ENCODE measurements around the gene SETD1B.

The SETD1B gene

DNA sequence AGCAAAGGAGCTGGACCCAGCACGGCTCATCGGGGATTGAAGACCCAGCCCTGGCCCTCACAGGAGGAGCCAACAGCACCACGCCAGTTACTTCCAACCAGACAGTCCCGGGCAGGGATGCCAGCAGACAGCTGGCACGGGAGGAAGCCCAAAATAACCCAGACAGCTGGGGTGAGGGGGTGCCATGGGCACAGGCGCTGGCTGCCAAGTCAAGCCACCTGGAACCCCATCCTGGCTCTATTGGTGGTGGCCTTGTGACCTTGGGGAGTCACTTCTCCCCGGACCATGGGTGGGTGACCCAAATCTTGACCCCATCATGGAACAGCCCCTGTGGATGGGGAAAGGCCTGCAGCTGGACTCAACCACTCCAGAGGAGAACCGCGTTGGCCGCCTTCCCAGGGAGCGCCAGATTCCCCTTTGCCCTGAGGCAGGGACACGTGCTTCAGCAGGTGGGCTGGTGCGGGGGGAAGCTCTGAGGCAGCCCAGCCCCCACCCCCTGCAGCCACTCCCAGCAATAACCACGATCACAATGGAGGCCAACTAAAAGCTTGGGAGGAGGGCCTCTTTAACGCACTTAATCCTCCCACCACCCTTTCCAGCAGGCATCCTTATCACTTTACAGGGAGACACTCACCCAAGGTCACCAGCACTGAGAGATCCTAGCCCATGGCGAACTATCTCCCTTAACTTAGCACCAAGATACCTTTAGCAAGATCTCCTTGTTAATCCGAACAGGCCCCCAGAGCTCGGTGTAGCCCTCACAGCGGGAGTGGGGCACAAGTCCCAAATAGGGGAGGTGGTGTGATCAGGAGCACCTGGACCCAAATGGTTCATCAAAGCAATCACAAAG lies 5.6 kb upstream of the SETD1B start:
- Histone ChIP-seq H3K4me1 (ENCODE audit: insufficient read depth, low read length) (peaks cover 64% of the 10 kb centered on the region), H4K20me1 (ENCODE audit: insufficient read depth, low read length) (peaks cover 38% of the 10 kb centered on the region), H3K27ac (ENCODE audit: low read length) (peak overlapping the region; percentile 59), H3K79me2 (ENCODE audit: insufficient read depth, low read length) (peaks cover 71% of the 10 kb centered on the region), H3K9me3 (ENCODE audit: insufficient read depth, low read length, severe bottlenecking) (no peaks in the 10 kb centered on the region), H3K27me3 (ENCODE audit: insufficient read depth, low read length, poor library complexity) (no peaks in the 10 kb centered on the region), H3K4me3 (ENCODE audit: low read depth in 1 of 2, low read length in 2 of 2) (peak overlapping the region in 1 of 2 experiments; percentile 60; a peak in 2 of 4 replicates), H3K9ac (ENCODE audit: low read depth, low read length) (peak overlapping the region; percentile 100), H3K4me2 (ENCODE audit: insufficient read depth, low read length) (peak overlapping the region; percentile 86), H3K36me3 (ENCODE audit: insufficient read depth, low read length) (peaks cover 46% of the 10 kb centered on the region), H2AFZ (ENCODE audit: low read depth, low read length) (no peak overlapping the region)
- no peak for ATAC-seq (ENCODE audit: insufficient read depth, low read depth)
- peak; percentile 46 for DNase-seq
- TF ChIP-seq, protein P1, sequence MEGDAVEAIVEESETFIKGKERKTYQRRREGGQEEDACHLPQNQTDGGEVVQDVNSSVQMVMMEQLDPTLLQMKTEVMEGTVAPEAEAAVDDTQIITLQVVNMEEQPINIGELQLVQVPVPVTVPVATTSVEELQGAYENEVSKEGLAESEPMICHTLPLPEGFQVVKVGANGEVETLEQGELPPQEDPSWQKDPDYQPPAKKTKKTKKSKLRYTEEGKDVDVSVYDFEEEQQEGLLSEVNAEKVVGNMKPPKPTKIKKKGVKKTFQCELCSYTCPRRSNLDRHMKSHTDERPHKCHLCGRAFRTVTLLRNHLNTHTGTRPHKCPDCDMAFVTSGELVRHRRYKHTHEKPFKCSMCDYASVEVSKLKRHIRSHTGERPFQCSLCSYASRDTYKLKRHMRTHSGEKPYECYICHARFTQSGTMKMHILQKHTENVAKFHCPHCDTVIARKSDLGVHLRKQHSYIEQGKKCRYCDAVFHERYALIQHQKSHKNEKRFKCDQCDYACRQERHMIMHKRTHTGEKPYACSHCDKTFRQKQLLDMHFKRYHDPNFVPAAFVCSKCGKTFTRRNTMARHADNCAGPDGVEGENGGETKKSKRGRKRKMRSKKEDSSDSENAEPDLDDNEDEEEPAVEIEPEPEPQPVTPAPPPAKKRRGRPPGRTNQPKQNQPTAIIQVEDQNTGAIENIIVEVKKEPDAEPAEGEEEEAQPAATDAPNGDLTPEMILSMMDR (IDR thresholded peaks at IDR 0.05; ENCODE audit: borderline replicate concordance, extremely low read depth, low read length, poor library complexity, severe bottlenecking): no peak
- no peak for TF ChIP-seq EZH2 (IDR thresholded peaks at IDR 0.05; ENCODE audit: borderline replicate concordance, low read depth, low read length, severe bottlenecking)

DNA sequence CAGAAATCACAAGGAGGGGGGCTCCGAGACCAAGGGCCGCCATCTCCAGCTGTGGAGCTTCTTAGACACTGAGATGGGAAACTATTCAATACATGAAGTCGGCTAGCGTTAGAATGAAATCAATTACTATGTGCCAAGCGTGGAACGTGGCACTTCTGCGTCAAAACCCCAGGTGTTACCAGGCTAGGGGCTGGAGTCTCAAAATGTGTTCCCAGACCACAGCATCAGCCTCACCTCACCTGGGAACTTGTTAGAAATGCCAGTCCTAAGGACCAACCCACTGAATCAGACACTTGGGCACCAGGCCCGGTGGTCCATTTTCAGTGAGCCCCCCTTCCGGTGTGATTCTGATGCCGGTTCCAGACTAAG lies 5.0 kb upstream of the SETD1B start:
- TF ChIP-seq, protein P1 (IDR thresholded peaks at IDR 0.05; ENCODE audit: borderline replicate concordance, extremely low read depth, low read length, poor library complexity, severe bottlenecking): no peak
- no peak for TF ChIP-seq EZH2 (IDR thresholded peaks at IDR 0.05; ENCODE audit: borderline replicate concordance, low read depth, low read length, severe bottlenecking)
- DNase-seq (no peak), ATAC-seq (ENCODE audit: insufficient read depth, low read depth) (no peak)
- peak overlapping the region; percentile 86 for H3K4me2 ChIP-seq (ENCODE audit: insufficient read depth, low read length)
- no peaks in the 10 kb centered on the region for H3K9me3 ChIP-seq (ENCODE audit: insufficient read depth, low read length, severe bottlenecking)
- peaks cover 74% of the 10 kb centered on the region for H3K79me2 ChIP-seq (ENCODE audit: insufficient read depth, low read length)
- H4K20me1 ChIP-seq (ENCODE audit: insufficient read depth, low read length): peaks cover 38% of the 10 kb centered on the region
- peaks cover 58% of the 10 kb centered on the region for H3K4me1 ChIP-seq (ENCODE audit: insufficient read depth, low read length)
- peaks cover 46% of the 10 kb centered on the region for H3K36me3 ChIP-seq (ENCODE audit: insufficient read depth, low read length)
- peak overlapping the region; percentile 59 for H3K27ac ChIP-seq (ENCODE audit: low read length)
- no peak overlapping the region for H2AFZ ChIP-seq (ENCODE audit: low read depth, low read length)
- H3K27me3 ChIP-seq (ENCODE audit: insufficient read depth, low read length, poor library complexity): no peaks in the 10 kb centered on the region
- H3K4me3 ChIP-seq (ENCODE audit: low read depth in 1 of 2, low read length in 2 of 2): peak overlapping the region in 1 of 2 experiments; percentile 60; a peak in 2 of 4 replicates
- H3K9ac ChIP-seq (ENCODE audit: low read depth, low read length): peak overlapping the region; percentile 100

DNA sequence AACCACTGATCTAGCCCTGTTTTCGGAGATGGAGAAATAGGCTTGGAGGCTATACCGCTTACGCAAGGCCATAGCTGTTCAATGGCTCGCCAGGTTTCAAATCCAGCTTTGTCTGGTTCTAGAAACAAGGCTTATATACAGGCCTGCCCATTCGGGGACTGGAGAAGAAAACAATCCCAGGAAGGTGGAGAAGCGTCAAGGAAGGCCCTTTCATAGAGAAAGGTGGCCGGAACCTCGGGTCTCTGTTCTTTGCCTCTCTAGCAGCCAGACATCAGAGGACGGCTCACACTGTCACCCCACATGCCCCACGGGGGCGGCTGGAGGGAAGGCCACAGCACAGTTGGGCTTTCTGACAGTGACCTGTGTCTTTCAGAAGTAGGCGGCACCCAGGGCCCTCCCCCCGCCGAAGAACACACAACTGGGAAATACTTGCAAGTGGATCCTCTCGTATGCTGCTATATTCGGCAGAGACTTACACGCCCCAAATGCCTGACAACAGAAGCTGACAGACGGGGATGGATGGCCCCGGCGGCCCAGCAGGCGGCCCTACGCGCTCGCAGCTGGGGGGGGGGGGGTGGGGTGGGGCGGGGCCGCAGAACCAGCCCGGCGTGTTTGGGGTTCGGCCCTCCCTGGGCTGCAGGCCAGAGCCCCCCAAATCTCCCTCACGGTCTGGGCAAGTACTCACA lies 4.5 kb upstream of the SETD1B start:
- Histone ChIP-seq H3K27ac (ENCODE audit: low read length) (peak overlapping the region; percentile 97), H3K9me3 (ENCODE audit: insufficient read depth, low read length, severe bottlenecking) (no peaks in the 10 kb centered on the region), H3K4me1 (ENCODE audit: insufficient read depth, low read length) (peaks cover 52% of the 10 kb centered on the region), H2AFZ (ENCODE audit: low read depth, low read length) (no peak overlapping the region), H3K4me2 (ENCODE audit: insufficient read depth, low read length) (peak overlapping the region; percentile 86), H4K20me1 (ENCODE audit: insufficient read depth, low read length) (peaks cover 38% of the 10 kb centered on the region), H3K4me3 (ENCODE audit: low read depth in 1 of 2, low read length in 2 of 2) (peak overlapping the region; percentile 60 to 70; a peak in 3 of 4 replicates), H3K79me2 (ENCODE audit: insufficient read depth, low read length) (peaks cover 79% of the 10 kb centered on the region), H3K36me3 (ENCODE audit: insufficient read depth, low read length) (peaks cover 46% of the 10 kb centered on the region), H3K27me3 (ENCODE audit: insufficient read depth, low read length, poor library complexity) (no peaks in the 10 kb centered on the region), H3K9ac (ENCODE audit: low read depth, low read length) (peak overlapping the region; percentile 100)
- DNase-seq (peak; percentile 56), ATAC-seq (ENCODE audit: insufficient read depth, low read depth) (no peak)
- TF ChIP-seq, protein P1 (IDR thresholded peaks at IDR 0.05; ENCODE audit: borderline replicate concordance, extremely low read depth, low read length, poor library complexity, severe bottlenecking): no peak
- TF ChIP-seq EZH2 (IDR thresholded peaks at IDR 0.05; ENCODE audit: borderline replicate concordance, low read depth, low read length, severe bottlenecking): no peak

All from DND-41 (cell line).